Measurements from ENCODE around the gene MORC2. TPM values are rescaled to one million over a fixed set of nuclear protein-coding genes. Genes with fewer than 3 reads are reported as not detected.

Gene MORC2
- total and polyA plus RNA-seq, 2 donors from 2014 or later = 18.0 to 18.8 TPM

DNA sequence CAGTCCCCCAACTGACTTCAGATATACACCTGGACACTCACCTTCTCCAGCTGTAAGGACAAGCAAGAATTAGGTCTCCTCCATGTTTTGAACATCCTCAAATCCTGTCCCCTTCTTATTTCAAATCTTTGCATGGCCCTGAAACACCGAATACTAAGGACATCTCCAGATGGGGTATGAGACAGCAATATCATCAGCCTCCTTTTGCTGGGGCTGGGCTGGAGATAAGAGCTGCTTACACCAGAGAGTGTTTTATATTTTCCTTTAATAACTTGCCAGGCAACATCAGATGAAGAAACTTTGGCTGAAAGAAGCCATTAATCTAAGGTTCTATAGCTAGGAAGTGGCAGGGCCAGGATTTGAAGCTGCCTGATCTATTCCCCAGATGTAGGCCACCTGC is 22.1 kb upstream of the MORC2 start:
- no peak overlapping the region for H3K4me3 ChIP-seq (ENCODE audit: low read length in 3 of 3)
- TF ChIP-seq, protein P1, sequence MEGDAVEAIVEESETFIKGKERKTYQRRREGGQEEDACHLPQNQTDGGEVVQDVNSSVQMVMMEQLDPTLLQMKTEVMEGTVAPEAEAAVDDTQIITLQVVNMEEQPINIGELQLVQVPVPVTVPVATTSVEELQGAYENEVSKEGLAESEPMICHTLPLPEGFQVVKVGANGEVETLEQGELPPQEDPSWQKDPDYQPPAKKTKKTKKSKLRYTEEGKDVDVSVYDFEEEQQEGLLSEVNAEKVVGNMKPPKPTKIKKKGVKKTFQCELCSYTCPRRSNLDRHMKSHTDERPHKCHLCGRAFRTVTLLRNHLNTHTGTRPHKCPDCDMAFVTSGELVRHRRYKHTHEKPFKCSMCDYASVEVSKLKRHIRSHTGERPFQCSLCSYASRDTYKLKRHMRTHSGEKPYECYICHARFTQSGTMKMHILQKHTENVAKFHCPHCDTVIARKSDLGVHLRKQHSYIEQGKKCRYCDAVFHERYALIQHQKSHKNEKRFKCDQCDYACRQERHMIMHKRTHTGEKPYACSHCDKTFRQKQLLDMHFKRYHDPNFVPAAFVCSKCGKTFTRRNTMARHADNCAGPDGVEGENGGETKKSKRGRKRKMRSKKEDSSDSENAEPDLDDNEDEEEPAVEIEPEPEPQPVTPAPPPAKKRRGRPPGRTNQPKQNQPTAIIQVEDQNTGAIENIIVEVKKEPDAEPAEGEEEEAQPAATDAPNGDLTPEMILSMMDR (IDR thresholded peaks at IDR 0.05; ENCODE audit: borderline replicate concordance, extremely low read depth, insufficient read depth) = no peak
- H3K9me3 ChIP-seq (ENCODE audit: control insufficient read depth in 2 of 3, insufficient read depth in 1 of 3, low read length in 3 of 3) = no peaks in the 10 kb centered on the region
- H3K36me3 ChIP-seq (ENCODE audit: control insufficient read depth in 2 of 3, insufficient read depth in 3 of 3, low read length in 3 of 3) = no peaks in the 10 kb centered on the region
- intact Hi-C loops (cut with DNase I) = no loop called here
- no peaks in the 10 kb centered on the region for H3K27me3 ChIP-seq (ENCODE audit: control insufficient read depth, insufficient read depth, low read length)
- DNase-seq (no peak), FAIRE-seq (no peak)
- H3K27ac ChIP-seq (ENCODE audit: low read depth in 2 of 2, low read length in 2 of 2) = no peak overlapping the region
- no peaks in the 10 kb centered on the region for H3K4me1 ChIP-seq (ENCODE audit: control insufficient read depth in 2 of 3, insufficient read depth in 2 of 3, low read depth in 1 of 3, low read length in 3 of 3)
- H3K9ac ChIP-seq (ENCODE audit: low read length in 3 of 3) = no peak overlapping the region

DNA sequence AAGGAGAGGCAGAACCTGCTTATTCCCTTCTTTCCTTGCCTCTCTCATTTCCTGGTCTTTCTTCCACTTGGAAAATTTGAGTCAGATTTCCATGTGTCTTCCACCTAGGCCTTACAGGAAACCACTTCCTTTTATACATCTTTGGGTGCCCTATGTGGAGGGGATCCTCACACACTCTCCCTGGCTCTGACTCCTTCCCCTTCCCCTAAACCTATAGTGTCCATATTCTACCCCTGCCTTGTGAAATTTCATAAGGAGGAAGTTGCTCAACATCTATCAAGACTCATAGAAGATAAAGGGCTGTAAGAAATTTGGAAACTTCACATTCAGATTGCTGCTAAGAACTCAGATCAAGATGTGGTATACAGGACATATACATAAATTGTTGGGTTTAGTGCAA is 20.9 kb upstream of the MORC2 start:
- Histone ChIP-seq H3K36me3 (ENCODE audit: control insufficient read depth in 2 of 3, insufficient read depth in 3 of 3, low read length in 3 of 3) (no peaks in the 10 kb centered on the region), H3K9ac (ENCODE audit: low read length in 3 of 3) (no peak overlapping the region), H3K27ac (ENCODE audit: low read depth in 2 of 2, low read length in 2 of 2) (no peak overlapping the region), H3K4me1 (ENCODE audit: control insufficient read depth in 2 of 3, insufficient read depth in 2 of 3, low read depth in 1 of 3, low read length in 3 of 3) (no peaks in the 10 kb centered on the region), H3K4me3 (ENCODE audit: low read length in 3 of 3) (no peak overlapping the region), H3K9me3 (ENCODE audit: control insufficient read depth in 2 of 3, insufficient read depth in 1 of 3, low read length in 3 of 3) (no peaks in the 10 kb centered on the region), H3K27me3 (ENCODE audit: control insufficient read depth, insufficient read depth, low read length) (no peaks in the 10 kb centered on the region)
- intact Hi-C loops (cut with DNase I) = no loop called here
- FAIRE-seq = no peak
- DNase-seq = no peak
- TF ChIP-seq, protein P1 (IDR thresholded peaks at IDR 0.05; ENCODE audit: borderline replicate concordance, extremely low read depth, insufficient read depth) = no peak

DNA sequence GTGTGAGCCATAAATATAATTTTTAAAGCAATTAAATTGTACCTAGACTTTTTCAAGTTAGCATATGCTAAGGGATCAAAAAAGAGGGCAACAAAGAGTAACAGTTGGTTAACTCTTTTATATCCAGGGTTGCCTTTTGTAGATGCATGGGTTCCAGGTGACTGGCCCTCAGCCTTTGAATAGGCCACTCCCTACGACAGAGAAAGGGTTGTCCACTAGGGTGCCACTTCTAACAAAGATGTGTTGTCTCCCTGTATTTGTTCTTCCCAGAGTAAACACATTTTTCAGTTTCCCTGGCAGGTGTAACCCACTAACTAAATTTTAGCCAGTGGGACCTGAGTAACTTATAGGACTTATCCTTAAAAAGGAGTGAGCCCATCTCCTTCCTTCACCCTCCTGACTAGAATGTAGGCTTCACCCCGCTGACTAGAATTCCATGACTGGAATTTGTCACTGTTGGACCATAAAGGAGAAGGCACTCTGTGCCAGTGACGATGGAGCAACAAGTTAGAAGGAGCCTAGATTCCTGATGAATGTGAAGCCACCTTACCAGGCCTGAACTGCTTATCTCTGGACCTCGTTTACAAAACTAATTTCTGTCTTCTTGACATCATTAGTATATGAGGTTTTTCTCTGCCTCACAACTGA is 17.1 kb upstream of the MORC2 start:
- no peaks in the 10 kb centered on the region for H3K9me3 ChIP-seq (ENCODE audit: control insufficient read depth in 2 of 3, insufficient read depth in 1 of 3, low read length in 3 of 3)
- no peaks in the 10 kb centered on the region for H3K27me3 ChIP-seq (ENCODE audit: control insufficient read depth, insufficient read depth, low read length)
- intact Hi-C loops (cut with DNase I) = no loop called here
- FAIRE-seq (no peak), DNase-seq (no peak)
- H3K27ac ChIP-seq (ENCODE audit: low read depth in 2 of 2, low read length in 2 of 2) = no peak overlapping the region
- TF ChIP-seq, protein P1 (IDR thresholded peaks at IDR 0.05; ENCODE audit: borderline replicate concordance, extremely low read depth, insufficient read depth) = no peak
- no peak overlapping the region for H3K4me3 ChIP-seq (ENCODE audit: low read length in 3 of 3)
- H3K36me3 ChIP-seq (ENCODE audit: control insufficient read depth in 2 of 3, insufficient read depth in 3 of 3, low read length in 3 of 3) = no peaks in the 10 kb centered on the region
- H3K9ac ChIP-seq (ENCODE audit: low read length in 3 of 3) = no peak overlapping the region
- no peaks in the 10 kb centered on the region for H3K4me1 ChIP-seq (ENCODE audit: control insufficient read depth in 2 of 3, insufficient read depth in 2 of 3, low read depth in 1 of 3, low read length in 3 of 3)

DNA sequence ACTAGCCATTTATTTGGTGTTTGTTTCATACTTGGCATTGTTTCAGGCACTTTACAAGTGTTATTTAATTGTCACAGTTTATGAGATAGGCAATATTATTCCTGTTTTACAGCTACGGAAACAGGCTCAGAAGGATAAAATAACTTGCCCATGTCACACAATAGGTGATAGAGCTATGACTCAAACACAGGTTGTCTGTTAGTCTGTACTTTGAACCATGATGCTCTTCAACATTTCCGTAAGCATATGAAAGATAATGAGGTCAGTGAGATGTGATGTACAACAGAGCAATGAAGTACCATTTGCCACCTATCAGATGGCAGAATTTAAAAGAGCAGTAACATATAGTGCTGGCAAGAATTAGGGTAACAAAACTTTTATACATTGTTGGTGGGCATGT is 15.7 kb upstream of the MORC2 start:
- DNase-seq (no peak), FAIRE-seq (no peak)
- Histone ChIP-seq H3K9ac (ENCODE audit: low read length in 3 of 3) (no peak overlapping the region), H3K27me3 (ENCODE audit: control insufficient read depth, insufficient read depth, low read length) (no peaks in the 10 kb centered on the region), H3K9me3 (ENCODE audit: control insufficient read depth in 2 of 3, insufficient read depth in 1 of 3, low read length in 3 of 3) (peaks cover 0 to 3% (median 0%) of the 10 kb centered on the region in 3 donors), H3K4me3 (ENCODE audit: low read length in 3 of 3) (no peak overlapping the region), H3K36me3 (ENCODE audit: control insufficient read depth in 2 of 3, insufficient read depth in 3 of 3, low read length in 3 of 3) (no peaks in the 10 kb centered on the region), H3K27ac (ENCODE audit: low read depth in 2 of 2, low read length in 2 of 2) (no peak overlapping the region), H3K4me1 (ENCODE audit: control insufficient read depth in 2 of 3, insufficient read depth in 2 of 3, low read depth in 1 of 3, low read length in 3 of 3) (no peaks in the 10 kb centered on the region)
- TF ChIP-seq, protein P1 (IDR thresholded peaks at IDR 0.05; ENCODE audit: borderline replicate concordance, extremely low read depth, insufficient read depth) = no peak
- intact Hi-C loops (cut with DNase I) = no loop called here

Data from kidney (tissue), 14 donors.